Upper lobe of left lung (tissue), 4 donors: ENCODE measurements around the gene ST7.

Experiments used
- POLR2A ChIP-seq, 4 donors: fragments of 450-650 bp; IDR thresholded peaks; one replicate each; pipeline ENCODE4 v1.5.1; 2016 to 2017; ENCODE audit warnings: antibody characterized with exemption in 4 of 4, mild to moderate bottlenecking in 2 of 4
- TF ChIP-seq, protein P1 (sequence below), 6 experiments: fragments of 450-650 bp in 4 of 6; fragments of 200-600 bp in 2 of 6; sonication (generic) in 2 of 6; IDR thresholded peaks; one replicate each; pipeline ENCODE4 v1.5.1; 2016 to 2019; ENCODE audit warnings: antibody characterized with exemption in 6 of 6

DNA sequence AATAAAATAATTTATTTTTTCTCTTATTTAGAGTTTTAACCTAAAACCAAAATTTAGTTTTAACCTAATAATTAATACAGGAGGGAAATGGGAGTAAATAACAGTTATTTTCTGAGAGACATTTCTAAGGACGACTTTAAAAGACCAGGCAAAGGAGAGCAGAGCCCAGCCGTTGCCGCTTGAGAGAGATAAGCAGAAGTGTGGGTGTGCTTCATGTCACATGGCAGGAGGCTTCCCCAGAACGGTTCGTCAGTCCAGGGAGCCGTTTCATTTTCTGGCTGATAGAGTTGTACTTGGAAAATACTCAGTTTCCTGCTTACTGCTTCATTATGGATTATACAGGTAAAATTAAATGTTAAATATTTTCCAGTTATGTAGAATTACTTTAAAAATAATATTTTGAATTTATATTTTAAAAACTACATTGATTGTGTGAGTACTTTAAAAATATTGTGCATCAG is 61.4 kb downstream of the ST7 start:
- TF ChIP-seq, protein P1, sequence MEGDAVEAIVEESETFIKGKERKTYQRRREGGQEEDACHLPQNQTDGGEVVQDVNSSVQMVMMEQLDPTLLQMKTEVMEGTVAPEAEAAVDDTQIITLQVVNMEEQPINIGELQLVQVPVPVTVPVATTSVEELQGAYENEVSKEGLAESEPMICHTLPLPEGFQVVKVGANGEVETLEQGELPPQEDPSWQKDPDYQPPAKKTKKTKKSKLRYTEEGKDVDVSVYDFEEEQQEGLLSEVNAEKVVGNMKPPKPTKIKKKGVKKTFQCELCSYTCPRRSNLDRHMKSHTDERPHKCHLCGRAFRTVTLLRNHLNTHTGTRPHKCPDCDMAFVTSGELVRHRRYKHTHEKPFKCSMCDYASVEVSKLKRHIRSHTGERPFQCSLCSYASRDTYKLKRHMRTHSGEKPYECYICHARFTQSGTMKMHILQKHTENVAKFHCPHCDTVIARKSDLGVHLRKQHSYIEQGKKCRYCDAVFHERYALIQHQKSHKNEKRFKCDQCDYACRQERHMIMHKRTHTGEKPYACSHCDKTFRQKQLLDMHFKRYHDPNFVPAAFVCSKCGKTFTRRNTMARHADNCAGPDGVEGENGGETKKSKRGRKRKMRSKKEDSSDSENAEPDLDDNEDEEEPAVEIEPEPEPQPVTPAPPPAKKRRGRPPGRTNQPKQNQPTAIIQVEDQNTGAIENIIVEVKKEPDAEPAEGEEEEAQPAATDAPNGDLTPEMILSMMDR (IDR thresholded peaks at IDR 0.05), result no peak
- no peak for TF ChIP-seq POLR2A (IDR thresholded peaks at IDR 0.05)
